Upper lobe of left lung (tissue), 6 donors: Measurements from ENCODE around the gene BSN. TPM values are rescaled to one million over a fixed set of nuclear protein-coding genes. Genes with fewer than 3 reads are reported as not detected.

Experiments used
- ATAC-seq, 2 donors: fragments of 200-7000 bp; cut with Tn5 transposase; one replicate each; pipeline ENCODE4 v1.9.1; 2022; ENCODE audit warnings: mild to moderate bottlenecking in 2 of 2, moderate library complexity in 2 of 2; ENCODE audit not compliant: low FRiP score in 2 of 2
- DNase-seq, 2 donors: peaks; one replicate each; pipeline ENCODE4 v3.0.0-alpha.2; 2019 to 2020
- H3K27ac ChIP-seq, 4 donors: fragments of 200-600 bp; sonication (generic); one replicate each; pipeline ENCODE4 v1.5.1; 2016 to 2019
- H3K27me3 ChIP-seq, 4 donors: fragments of 200-600 bp; sonication (generic); one replicate each; pipeline ENCODE4 v1.5.1; 2017 to 2019
- H3K36me3 ChIP-seq, 4 donors: fragments of 200-600 bp; sonication (generic); one replicate each; pipeline ENCODE4 v1.5.1; 2016 to 2019
- H3K4me1 ChIP-seq, 4 donors: fragments of 200-600 bp; sonication (generic); one replicate each; pipeline ENCODE4 v1.5.1; 2018 to 2019
- H3K4me3 ChIP-seq, 4 donors: fragments of 200-600 bp; sonication (generic); one replicate each; pipeline ENCODE4 v1.5.1; 2017 to 2019; ENCODE audit warnings: mild to moderate bottlenecking in 2 of 4, moderate library complexity in 1 of 4
- H3K9me3 ChIP-seq, 4 donors: fragments of 200-600 bp; sonication (generic); one replicate each; pipeline ENCODE4 v1.5.1; 2018 to 2019
- CTCF ChIP-seq, 6 experiments: fragments of 450-650 bp in 4 of 6; fragments of 200-600 bp in 2 of 6; sonication (generic) in 2 of 6; IDR thresholded peaks; one replicate each; pipeline ENCODE4 v1.5.1; 2016 to 2019; ENCODE audit warnings: antibody characterized with exemption in 6 of 6
- EP300 ChIP-seq, 4 donors: sonication (generic); formaldehyde crosslinking; IDR thresholded peaks; one replicate each; pipeline ENCODE4 v1.5.1; 2017; ENCODE audit warnings: antibody characterized with exemption in 4 of 4, control low read depth in 2 of 4
- POLR2A ChIP-seq, 4 donors: fragments of 450-650 bp; IDR thresholded peaks; one replicate each; pipeline ENCODE4 v1.5.1; 2016 to 2017; ENCODE audit warnings: antibody characterized with exemption in 4 of 4, mild to moderate bottlenecking in 2 of 4
- POLR2AphosphoS5 ChIP-seq, 2 donors: sonication (generic); formaldehyde crosslinking; IDR thresholded peaks; one replicate each; pipeline ENCODE4 v1.5.1; 2017; ENCODE audit warnings: antibody characterized with exemption in 2 of 2
- WGBS, 2 donors: methylation state at CpG; one replicate each; pipeline ENCODE4 v1.1.5; 2017 to 2018; 5-methylcytosine and 5-hydroxymethylcytosine counted together
- total RNA-seq, 6 donors: library from RNA; depleted of rRNA in 4 of 6; stranded (reverse); fragments of >200 nt in 4 of 6; gene quantifications; one replicate each; pipeline versions ENCODE4 v1.1.0 to v1.2.1, GENCODE V29; 2016 to 2021
- donor health status: DM: no; HTN: no; CAD: no; lungs with moderate emphysema.
- donor health status: DM: no; HTN: yes; CAD: no; lungs with severe emphysema.

Gene BSN
- total RNA-seq, 6 donors from 2014 or later: 0.39 to 1.1 (median 0.72) TPM

GRCh38 chr3:49611291-49611690 is 57.0 kb downstream of the BSN start:
- no peaks in the 10 kb centered on the region for H3K36me3 ChIP-seq
- 75 to 81% methylated on average over 5 to 6 of the region's 6 CpGs for WGBS, 2 donors
- no peak overlapping the region for H3K27ac ChIP-seq
- TF ChIP-seq CTCF (IDR thresholded peaks at IDR 0.05) (no peak), POLR2A (IDR thresholded peaks at IDR 0.05) (no peak), POLR2AphosphoS5 (IDR thresholded peaks at IDR 0.05) (no peak), EP300 (IDR thresholded peaks at IDR 0.05) (no peak)
- ATAC-seq (no peak), DNase-seq (no peak)
- no peaks in the 10 kb centered on the region for H3K4me1 ChIP-seq
- peaks cover 0 to 5% (median 0%) of the 10 kb centered on the region in 4 donors for H3K9me3 ChIP-seq
- H3K4me3 ChIP-seq: no peak overlapping the region
- H3K27me3 ChIP-seq: no peaks in the 10 kb centered on the region

- Histone ChIP-seq H3K27me3 (no peaks in the 10 kb centered on the region), H3K36me3 (no peaks in the 10 kb centered on the region), H3K27ac (no peak overlapping the region), H3K4me3 (no peak overlapping the region), H3K4me1 (no peaks in the 10 kb centered on the region), H3K9me3 (peaks cover 0 to 5% (median 0%) of the 10 kb centered on the region in 4 donors)
- no peak for TF ChIP-seq POLR2A (IDR thresholded peaks at IDR 0.05)
- no peak for TF ChIP-seq EP300 (IDR thresholded peaks at IDR 0.05)
- TF ChIP-seq POLR2AphosphoS5 (IDR thresholded peaks at IDR 0.05): no peak
- no peak for TF ChIP-seq CTCF (IDR thresholded peaks at IDR 0.05)
- no peak for DNase-seq
- ATAC-seq: no peak
Observed at GRCh38 chr3:49611719-49612118, 57.4 kb downstream of the BSN start.

- Histone ChIP-seq H3K27me3 (no peaks in the 10 kb centered on the region), H3K36me3 (no peaks in the 10 kb centered on the region), H3K9me3 (peaks cover 0 to 5% (median 0%) of the 10 kb centered on the region in 4 donors), H3K4me1 (no peaks in the 10 kb centered on the region), H3K27ac (no peak overlapping the region), H3K4me3 (no peak overlapping the region)
- TF ChIP-seq EP300 (IDR thresholded peaks at IDR 0.05): no peak
- no peak for TF ChIP-seq POLR2A (IDR thresholded peaks at IDR 0.05)
- TF ChIP-seq CTCF (IDR thresholded peaks at IDR 0.05): no peak
- TF ChIP-seq POLR2AphosphoS5 (IDR thresholded peaks at IDR 0.05): no peak
- ATAC-seq (no peak), DNase-seq (no peak)
- 100% methylated on average over 1 of the region's 1 CpG for WGBS, 2 donors
Observed at GRCh38 chr3:49614936-49615335, 60.7 kb downstream of the BSN start.

GRCh38 chr3:49616061-49616460 is 61.8 kb downstream of the BSN start:
- whole genome bisulfite sequencing, 2 donors: 87% methylated on average over 1 of the region's 1 CpG; no CpG with 5 or more reads in 1 of the 2 donors
- no peaks in the 10 kb centered on the region for H3K27me3 ChIP-seq
- TF ChIP-seq POLR2AphosphoS5 (IDR thresholded peaks at IDR 0.05) (no peak), EP300 (IDR thresholded peaks at IDR 0.05) (no peak)
- H3K4me1 ChIP-seq: no peaks in the 10 kb centered on the region
- DNase-seq: no peak
- no peaks in the 10 kb centered on the region for H3K36me3 ChIP-seq
- no peak overlapping the region for H3K4me3 ChIP-seq
- no peak overlapping the region for H3K27ac ChIP-seq
- no peak for ATAC-seq
- peaks cover 0 to 5% (median 0%) of the 10 kb centered on the region in 4 donors for H3K9me3 ChIP-seq

- no peaks in the 10 kb centered on the region for H3K27me3 ChIP-seq
- ATAC-seq (no peak), DNase-seq (no peak)
- H3K36me3 ChIP-seq: no peaks in the 10 kb centered on the region
- no peaks in the 10 kb centered on the region for H3K4me1 ChIP-seq
- no peak overlapping the region for H3K27ac ChIP-seq
- WGBS, 2 donors: 74 to 81% methylated on average over 6 of the region's 6 CpGs
- peaks cover 0 to 5% (median 0%) of the 10 kb centered on the region in 4 donors for H3K9me3 ChIP-seq
- no peak overlapping the region for H3K4me3 ChIP-seq
- TF ChIP-seq CTCF (IDR thresholded peaks at IDR 0.05): no peak
- TF ChIP-seq POLR2A (IDR thresholded peaks at IDR 0.05): no peak
- TF ChIP-seq POLR2AphosphoS5 (IDR thresholded peaks at IDR 0.05): no peak
- no peak for TF ChIP-seq EP300 (IDR thresholded peaks at IDR 0.05)
Observed at GRCh38 chr3:49616491-49616941, 62.2 kb downstream of the BSN start.
